ENCODE data around the gene ERO1A. TPM values are rescaled to one million over a fixed set of nuclear protein-coding genes. Genes with fewer than 3 reads are reported as not detected.

The ERO1A gene
- total and polyA plus RNA-seq, 4 donors, result 16.5 to 42.3 (median 20.0) TPM

DNA sequence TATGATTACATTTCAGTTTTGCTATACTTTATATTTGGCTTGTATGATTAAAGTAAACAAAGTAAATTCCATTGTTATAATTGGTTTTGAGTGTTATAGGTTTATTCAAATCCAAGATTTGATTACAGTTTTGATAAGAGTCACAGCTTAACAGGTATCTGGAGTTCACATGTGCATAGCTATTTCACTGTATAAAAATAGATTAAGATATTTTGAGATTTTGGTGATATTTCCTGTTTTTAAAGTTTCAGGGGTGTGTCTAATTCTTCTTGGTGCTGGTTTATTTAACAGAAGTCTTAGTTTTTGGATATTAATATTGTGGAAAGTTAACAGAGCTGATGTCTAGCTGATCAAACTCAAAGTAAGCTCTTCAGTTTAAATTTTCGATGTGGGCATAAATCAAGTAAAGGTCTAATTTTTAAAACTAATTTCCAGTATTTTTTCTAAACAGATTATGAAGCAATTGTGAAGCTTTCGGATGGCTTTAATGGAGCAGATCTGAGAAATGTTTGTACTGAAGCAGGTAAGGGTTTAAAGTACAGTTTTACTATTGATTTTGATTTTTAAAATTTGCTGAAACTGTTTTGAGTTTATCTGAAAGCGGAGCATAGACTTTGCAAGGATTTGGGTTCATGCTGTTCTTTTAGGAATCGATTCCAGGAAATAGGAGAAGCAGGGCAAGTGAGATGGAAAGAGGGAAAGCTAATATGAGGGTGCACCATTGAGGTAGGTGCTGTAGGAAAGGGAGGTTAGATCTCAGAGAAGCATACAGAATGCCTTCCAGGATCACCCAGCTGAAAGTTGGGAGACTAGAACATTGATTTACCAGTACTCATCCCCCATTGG lies 28.4 kb upstream of the ERO1A start:
- Histone ChIP-seq H3K4me1 (ENCODE audit: control insufficient read depth in 4 of 4, insufficient read depth in 4 of 4, low read length in 3 of 4) (peaks cover 12 to 42% (median 32%) of the 10 kb centered on the region in 4 donors), H3K9me3 (ENCODE audit: control insufficient read depth in 4 of 4, low read length in 3 of 4) (no peaks in the 10 kb centered on the region), H3K27me3 (ENCODE audit: control insufficient read depth in 4 of 4, insufficient read depth in 4 of 4, low read length in 3 of 4) (no peaks in the 10 kb centered on the region), H3K36me3 (ENCODE audit: control insufficient read depth in 4 of 4, insufficient read depth in 3 of 4, low read depth in 1 of 4, low read length in 3 of 4) (peaks cover 11 to 37% (median 29%) of the 10 kb centered on the region in 4 donors), H3K4me3 (ENCODE audit: low read depth in 1 of 3, low read length in 3 of 3) (peak overlapping the region in 1 of 3 donors; percentile 32), H3K27ac (ENCODE audit: low read depth in 1 of 2, low read length in 2 of 2) (peak overlapping the region; percentile 18 to 28), H3K9ac (ENCODE audit: low read depth in 1 of 2, low read length in 2 of 2) (no peak overlapping the region)
- DNase-seq (ENCODE audit: low spot score), result no peak
- WGBS, result 38% methylated on average over 4 of the region's 4 CpGs
- peak; percentile 39 for TF ChIP-seq YY1 (IDR thresholded peaks at IDR 0.05)
- no peak for TF ChIP-seq RAD21 (IDR thresholded peaks at IDR 0.05)
- TF ChIP-seq HNF4A (conservative IDR thresholded peaks at IDR 0.05), result peak; percentile 61 to 87
- TF ChIP-seq, protein P1, sequence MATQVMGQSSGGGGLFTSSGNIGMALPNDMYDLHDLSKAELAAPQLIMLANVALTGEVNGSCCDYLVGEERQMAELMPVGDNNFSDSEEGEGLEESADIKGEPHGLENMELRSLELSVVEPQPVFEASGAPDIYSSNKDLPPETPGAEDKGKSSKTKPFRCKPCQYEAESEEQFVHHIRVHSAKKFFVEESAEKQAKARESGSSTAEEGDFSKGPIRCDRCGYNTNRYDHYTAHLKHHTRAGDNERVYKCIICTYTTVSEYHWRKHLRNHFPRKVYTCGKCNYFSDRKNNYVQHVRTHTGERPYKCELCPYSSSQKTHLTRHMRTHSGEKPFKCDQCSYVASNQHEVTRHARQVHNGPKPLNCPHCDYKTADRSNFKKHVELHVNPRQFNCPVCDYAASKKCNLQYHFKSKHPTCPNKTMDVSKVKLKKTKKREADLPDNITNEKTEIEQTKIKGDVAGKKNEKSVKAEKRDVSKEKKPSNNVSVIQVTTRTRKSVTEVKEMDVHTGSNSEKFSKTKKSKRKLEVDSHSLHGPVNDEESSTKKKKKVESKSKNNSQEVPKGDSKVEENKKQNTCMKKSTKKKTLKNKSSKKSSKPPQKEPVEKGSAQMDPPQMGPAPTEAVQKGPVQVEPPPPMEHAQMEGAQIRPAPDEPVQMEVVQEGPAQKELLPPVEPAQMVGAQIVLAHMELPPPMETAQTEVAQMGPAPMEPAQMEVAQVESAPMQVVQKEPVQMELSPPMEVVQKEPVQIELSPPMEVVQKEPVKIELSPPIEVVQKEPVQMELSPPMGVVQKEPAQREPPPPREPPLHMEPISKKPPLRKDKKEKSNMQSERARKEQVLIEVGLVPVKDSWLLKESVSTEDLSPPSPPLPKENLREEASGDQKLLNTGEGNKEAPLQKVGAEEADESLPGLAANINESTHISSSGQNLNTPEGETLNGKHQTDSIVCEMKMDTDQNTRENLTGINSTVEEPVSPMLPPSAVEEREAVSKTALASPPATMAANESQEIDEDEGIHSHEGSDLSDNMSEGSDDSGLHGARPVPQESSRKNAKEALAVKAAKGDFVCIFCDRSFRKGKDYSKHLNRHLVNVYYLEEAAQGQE (IDR thresholded peaks at IDR 0.05), result no peak
- TF ChIP-seq, protein P2, sequence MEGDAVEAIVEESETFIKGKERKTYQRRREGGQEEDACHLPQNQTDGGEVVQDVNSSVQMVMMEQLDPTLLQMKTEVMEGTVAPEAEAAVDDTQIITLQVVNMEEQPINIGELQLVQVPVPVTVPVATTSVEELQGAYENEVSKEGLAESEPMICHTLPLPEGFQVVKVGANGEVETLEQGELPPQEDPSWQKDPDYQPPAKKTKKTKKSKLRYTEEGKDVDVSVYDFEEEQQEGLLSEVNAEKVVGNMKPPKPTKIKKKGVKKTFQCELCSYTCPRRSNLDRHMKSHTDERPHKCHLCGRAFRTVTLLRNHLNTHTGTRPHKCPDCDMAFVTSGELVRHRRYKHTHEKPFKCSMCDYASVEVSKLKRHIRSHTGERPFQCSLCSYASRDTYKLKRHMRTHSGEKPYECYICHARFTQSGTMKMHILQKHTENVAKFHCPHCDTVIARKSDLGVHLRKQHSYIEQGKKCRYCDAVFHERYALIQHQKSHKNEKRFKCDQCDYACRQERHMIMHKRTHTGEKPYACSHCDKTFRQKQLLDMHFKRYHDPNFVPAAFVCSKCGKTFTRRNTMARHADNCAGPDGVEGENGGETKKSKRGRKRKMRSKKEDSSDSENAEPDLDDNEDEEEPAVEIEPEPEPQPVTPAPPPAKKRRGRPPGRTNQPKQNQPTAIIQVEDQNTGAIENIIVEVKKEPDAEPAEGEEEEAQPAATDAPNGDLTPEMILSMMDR (IDR thresholded peaks at IDR 0.05; ENCODE audit: low read depth, low read length, missing input control), result no peak
- TF ChIP-seq FOXA1 (IDR thresholded peaks at IDR 0.05), result no peak
- no peak for TF ChIP-seq NR2F2 (IDR thresholded peaks at IDR 0.05)
- peak; percentile 8 to 53 for TF ChIP-seq RXRA (IDR thresholded peaks at IDR 0.05)
- no peak for TF ChIP-seq JUND (IDR thresholded peaks at IDR 0.05)
- TF ChIP-seq, protein P3, sequence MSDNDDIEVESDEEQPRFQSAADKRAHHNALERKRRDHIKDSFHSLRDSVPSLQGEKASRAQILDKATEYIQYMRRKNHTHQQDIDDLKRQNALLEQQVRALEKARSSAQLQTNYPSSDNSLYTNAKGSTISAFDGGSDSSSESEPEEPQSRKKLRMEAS (IDR thresholded peaks at IDR 0.05), result no peak
- TF ChIP-seq SP1 (IDR thresholded peaks at IDR 0.05), result peak; percentile 73
- TF ChIP-seq HNF4G (IDR thresholded peaks at IDR 0.05), result peak; percentile 52
- TF ChIP-seq, protein P4, sequence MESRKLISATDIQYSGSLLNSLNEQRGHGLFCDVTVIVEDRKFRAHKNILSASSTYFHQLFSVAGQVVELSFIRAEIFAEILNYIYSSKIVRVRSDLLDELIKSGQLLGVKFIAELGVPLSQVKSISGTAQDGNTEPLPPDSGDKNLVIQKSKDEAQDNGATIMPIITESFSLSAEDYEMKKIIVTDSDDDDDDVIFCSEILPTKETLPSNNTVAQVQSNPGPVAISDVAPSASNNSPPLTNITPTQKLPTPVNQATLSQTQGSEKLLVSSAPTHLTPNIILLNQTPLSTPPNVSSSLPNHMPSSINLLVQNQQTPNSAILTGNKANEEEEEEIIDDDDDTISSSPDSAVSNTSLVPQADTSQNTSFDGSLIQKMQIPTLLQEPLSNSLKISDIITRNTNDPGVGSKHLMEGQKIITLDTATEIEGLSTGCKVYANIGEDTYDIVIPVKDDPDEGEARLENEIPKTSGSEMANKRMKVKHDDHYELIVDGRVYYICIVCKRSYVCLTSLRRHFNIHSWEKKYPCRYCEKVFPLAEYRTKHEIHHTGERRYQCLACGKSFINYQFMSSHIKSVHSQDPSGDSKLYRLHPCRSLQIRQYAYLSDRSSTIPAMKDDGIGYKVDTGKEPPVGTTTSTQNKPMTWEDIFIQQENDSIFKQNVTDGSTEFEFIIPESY (IDR thresholded peaks at IDR 0.05), result no peak

DNA sequence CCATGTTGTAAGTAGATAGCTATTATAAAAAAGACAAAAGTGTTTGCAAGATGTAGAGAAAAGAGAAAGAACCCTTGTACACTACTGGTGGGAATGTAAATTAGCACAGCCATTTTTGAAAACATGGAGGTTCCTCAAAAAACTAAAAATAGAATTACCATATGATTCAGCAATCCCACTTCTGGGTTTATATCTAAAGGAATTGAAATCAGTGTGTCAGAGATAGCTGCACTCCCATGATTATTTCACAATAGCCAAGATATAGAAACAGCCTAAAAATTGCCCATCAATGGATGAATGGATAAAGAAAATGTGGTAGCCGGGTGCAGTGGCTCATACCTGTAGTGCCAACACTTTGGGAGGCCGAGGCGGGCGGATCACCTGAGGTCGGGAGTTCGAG lies 20.8 kb upstream of the ERO1A start:
- Histone ChIP-seq H3K4me3 (ENCODE audit: low read depth in 1 of 3, low read length in 3 of 3) (no peak overlapping the region), H3K9me3 (ENCODE audit: control insufficient read depth in 4 of 4, low read length in 3 of 4) (no peaks in the 10 kb centered on the region), H3K9ac (ENCODE audit: low read depth in 1 of 2, low read length in 2 of 2) (no peak overlapping the region), H3K36me3 (ENCODE audit: control insufficient read depth in 4 of 4, insufficient read depth in 3 of 4, low read depth in 1 of 4, low read length in 3 of 4) (peaks cover 5 to 70% (median 54%) of the 10 kb centered on the region in 4 donors), H3K4me1 (ENCODE audit: control insufficient read depth in 4 of 4, insufficient read depth in 4 of 4, low read length in 3 of 4) (no peaks in the 10 kb centered on the region), H3K27ac (ENCODE audit: low read depth in 1 of 2, low read length in 2 of 2) (no peak overlapping the region), H3K27me3 (ENCODE audit: control insufficient read depth in 4 of 4, insufficient read depth in 4 of 4, low read length in 3 of 4) (no peaks in the 10 kb centered on the region)
- no peak for DNase-seq (ENCODE audit: low spot score)
- WGBS, result 96% methylated on average over 6 of the region's 6 CpGs
- TF ChIP-seq RXRA (IDR thresholded peaks at IDR 0.05), result no peak
- TF ChIP-seq, protein P2 (IDR thresholded peaks at IDR 0.05; ENCODE audit: low read depth, low read length, missing input control), result no peak
- no peak for TF ChIP-seq HNF4G (IDR thresholded peaks at IDR 0.05)
- TF ChIP-seq, protein P5, sequence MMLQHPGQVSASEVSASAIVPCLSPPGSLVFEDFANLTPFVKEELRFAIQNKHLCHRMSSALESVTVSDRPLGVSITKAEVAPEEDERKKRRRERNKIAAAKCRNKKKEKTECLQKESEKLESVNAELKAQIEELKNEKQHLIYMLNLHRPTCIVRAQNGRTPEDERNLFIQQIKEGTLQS (IDR thresholded peaks at IDR 0.05), result no peak
- TF ChIP-seq, protein P3 (IDR thresholded peaks at IDR 0.05), result no peak
- no peak for TF ChIP-seq HNF4A (conservative IDR thresholded peaks at IDR 0.05)
- no peak for TF ChIP-seq FOXA1 (IDR thresholded peaks at IDR 0.05)
- TF ChIP-seq, protein P1 (IDR thresholded peaks at IDR 0.05), result no peak
- TF ChIP-seq EGR1 (IDR thresholded peaks at IDR 0.05; ENCODE audit: low read depth in 2 of 2), result no peak

Data from liver (tissue), 9 donors.